Measurements from ENCODE around the gene UMODL1. TPM values are rescaled to one million over a fixed set of nuclear protein-coding genes. Genes with fewer than 3 reads are reported as not detected.
A peak's percentile ranks its signal among the peaks of the same experiment; 100 is the strongest.

Gene UMODL1
- total and polyA plus RNA-seq, 2 donors (not counting 3 experiments of a cell fraction or from before 2014, with no cell fraction given): not detected

DNA sequence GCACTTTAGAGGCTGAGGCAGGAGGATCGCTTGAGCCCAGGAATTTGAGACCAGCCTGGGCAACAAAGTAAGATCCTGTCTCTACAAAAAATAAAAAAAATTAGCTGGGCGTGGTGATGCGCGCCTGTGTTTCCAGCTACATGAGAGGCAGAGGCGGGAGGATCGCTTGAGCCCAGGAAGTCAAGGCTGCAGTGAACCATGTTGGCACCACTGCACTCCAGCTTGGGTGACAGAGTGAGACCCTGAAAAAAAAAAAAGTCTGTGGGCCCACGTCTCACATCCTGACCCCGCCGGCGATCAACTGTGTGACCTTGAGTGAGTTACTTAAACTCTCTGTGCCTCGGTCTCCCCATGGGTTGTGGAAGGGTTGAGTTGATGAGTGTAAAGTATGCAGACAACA lies 48.2 kb upstream of the UMODL1 start:
- POLR2A ChIA-PET: no interaction called here
- H3K79me2 ChIP-seq (ENCODE audit: control insufficient read depth, insufficient read depth, low read length): no peaks in the 10 kb centered on the region
- intact Hi-C loops (cut with micrococcal nuclease): no loop called here
- CTCF ChIA-PET: no interaction called here
- H3K9me1 ChIP-seq (replicated peaks; ENCODE audit: control insufficient read depth, extremely low read depth, insufficient read depth, low read length): no peaks in the 10 kb centered on the region
- DNase-seq (ENCODE audit: low read depth, low spot score) (no peak), FAIRE-seq (no peak)
- H4K20me1 ChIP-seq (replicated peaks; ENCODE audit: control insufficient read depth, extremely low read depth, insufficient read depth, low read length): no peaks in the 10 kb centered on the region
- H3K27me3 ChIP-seq (ENCODE audit: control insufficient read depth in 2 of 2, insufficient read depth in 2 of 2, low read length in 2 of 2): peaks cover 11 to 17% of the 10 kb centered on the region in 2 experiments
- H3K9me3 ChIP-seq (replicated peaks; ENCODE audit: control insufficient read depth, insufficient read depth, low read length): no peaks in the 10 kb centered on the region
- TF ChIP-seq, protein P1, sequence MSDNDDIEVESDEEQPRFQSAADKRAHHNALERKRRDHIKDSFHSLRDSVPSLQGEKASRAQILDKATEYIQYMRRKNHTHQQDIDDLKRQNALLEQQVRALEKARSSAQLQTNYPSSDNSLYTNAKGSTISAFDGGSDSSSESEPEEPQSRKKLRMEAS (IDR thresholded peaks at IDR 0.05; ENCODE audit: insufficient read depth, insufficient read length): no peak
- TF ChIP-seq JUN (IDR thresholded peaks at IDR 0.05; ENCODE audit: borderline replicate concordance, insufficient read depth, insufficient read length, low read depth) (no peak), POLR2A (IDR thresholded peaks at IDR 0.05; ENCODE audit: low read depth, low read length) (no peak), FOS (IDR thresholded peaks at IDR 0.05; ENCODE audit: borderline replicate concordance, insufficient read depth, low read length) (no peak), EZH2 (IDR thresholded peaks at IDR 0.05; ENCODE audit: borderline replicate concordance, low read depth, low read length, severe bottlenecking) (no peak), GATA2 (IDR thresholded peaks at IDR 0.05; ENCODE audit: insufficient read depth, insufficient read length, low read depth, low read length) (no peak)
- H3K36me3 ChIP-seq (ENCODE audit: control insufficient read depth in 2 of 2, extremely low read depth in 1 of 2, insufficient read depth in 2 of 2, low read length in 2 of 2): no peaks in the 10 kb centered on the region
- no peak overlapping the region for H3K4me2 ChIP-seq (ENCODE audit: insufficient read depth, low read length)
- H3K4me1 ChIP-seq (ENCODE audit: control insufficient read depth, extremely low read depth, insufficient read depth, low read length): peaks cover 5% of the 10 kb centered on the region
- no peak overlapping the region for H2AFZ ChIP-seq (ENCODE audit: low read depth, low read length)
- no TSS peak for BruUV-seq (replicated peaks)
- dilution Hi-C loops (cut with MboI; ENCODE audit: extremely low pct_ligation_motif_present, low sequenced_read_pairs): no loop called here
- H3K27ac ChIP-seq (ENCODE audit: insufficient read depth, low read depth, low read length): no peak overlapping the region
- H3K9ac ChIP-seq (replicated peaks; ENCODE audit: extremely low read depth, insufficient read depth, low read length): no peak overlapping the region
- H3K4me3 ChIP-seq (replicated peaks in 1 of 3; ENCODE audit: insufficient read depth in 1 of 3, low read depth in 1 of 3, low read length in 3 of 3): no peak overlapping the region

DNA sequence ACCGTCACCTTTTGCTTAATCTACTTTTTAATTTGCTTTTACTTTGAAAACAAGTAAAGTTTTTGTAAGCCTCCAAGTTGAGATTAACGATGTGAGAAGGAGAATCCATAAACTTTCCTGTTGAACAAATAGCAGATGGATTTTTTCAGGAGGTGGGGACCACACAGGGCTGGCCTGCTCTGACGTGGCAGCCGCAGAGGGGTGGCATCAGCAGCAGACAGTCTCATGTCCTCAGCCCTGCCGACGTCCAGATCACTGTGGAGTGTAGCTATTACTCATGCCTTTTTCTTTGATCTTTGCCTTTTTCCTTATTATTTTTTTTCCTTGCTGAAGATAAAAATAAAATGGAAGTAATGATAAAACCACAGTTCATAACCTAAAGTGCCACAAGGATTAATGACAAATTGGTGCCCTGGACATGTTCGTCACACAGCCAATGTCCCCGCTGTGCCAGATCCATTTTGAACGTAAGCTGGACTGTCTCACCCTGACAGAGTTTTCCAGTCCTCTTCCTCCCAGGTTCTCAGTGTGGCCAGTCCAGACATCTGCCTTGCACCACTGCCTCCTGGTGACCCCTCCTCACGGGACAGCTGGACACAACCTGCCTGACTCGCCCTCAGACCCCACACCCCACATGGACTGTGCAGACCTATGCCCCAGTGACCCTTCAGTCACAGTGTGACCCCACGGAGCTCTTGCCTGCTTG lies 45.6 kb upstream of the UMODL1 start:
- POLR2A ChIA-PET: no interaction called here
- Histone ChIP-seq H3K9ac (replicated peaks; ENCODE audit: extremely low read depth, insufficient read depth, low read length) (no peak overlapping the region), H3K27me3 (ENCODE audit: control insufficient read depth in 2 of 2, insufficient read depth in 2 of 2, low read length in 2 of 2) (peaks cover 11 to 18% of the 10 kb centered on the region in 2 experiments), H2AFZ (ENCODE audit: low read depth, low read length) (no peak overlapping the region), H3K36me3 (ENCODE audit: control insufficient read depth in 2 of 2, extremely low read depth in 1 of 2, insufficient read depth in 2 of 2, low read length in 2 of 2) (no peaks in the 10 kb centered on the region), H3K9me1 (replicated peaks; ENCODE audit: control insufficient read depth, extremely low read depth, insufficient read depth, low read length) (no peaks in the 10 kb centered on the region), H3K9me3 (replicated peaks; ENCODE audit: control insufficient read depth, insufficient read depth, low read length) (no peaks in the 10 kb centered on the region), H3K4me1 (ENCODE audit: control insufficient read depth, extremely low read depth, insufficient read depth, low read length) (peaks cover 5% of the 10 kb centered on the region), H3K79me2 (ENCODE audit: control insufficient read depth, insufficient read depth, low read length) (no peaks in the 10 kb centered on the region), H3K4me3 (replicated peaks in 1 of 3; ENCODE audit: insufficient read depth in 1 of 3, low read depth in 1 of 3, low read length in 3 of 3) (no peak overlapping the region), H4K20me1 (replicated peaks; ENCODE audit: control insufficient read depth, extremely low read depth, insufficient read depth, low read length) (no peaks in the 10 kb centered on the region), H3K4me2 (ENCODE audit: insufficient read depth, low read length) (no peak overlapping the region), H3K27ac (ENCODE audit: insufficient read depth, low read depth, low read length) (no peak overlapping the region)
- FAIRE-seq (peak; percentile 26), DNase-seq (ENCODE audit: low read depth, low spot score) (no peak)
- no TSS peak for BruUV-seq (replicated peaks)
- CTCF ChIA-PET: interaction anchor here (0.8 to 2.0 kb wide), 2 partner anchors 82 to 95 kb away, joined by 3 to 8 read pairs; no protein-coding TSS in a partner anchor
- dilution Hi-C loops (cut with MboI; ENCODE audit: extremely low pct_ligation_motif_present, low sequenced_read_pairs): no loop called here
- TF ChIP-seq FOS (IDR thresholded peaks at IDR 0.05; ENCODE audit: borderline replicate concordance, insufficient read depth, low read length) (no peak), POLR2AphosphoS5 (IDR thresholded peaks at IDR 0.05; ENCODE audit: insufficient read depth, low read depth, low read length) (no peak), EZH2 (IDR thresholded peaks at IDR 0.05; ENCODE audit: borderline replicate concordance, low read depth, low read length, severe bottlenecking) (no peak), GATA2 (IDR thresholded peaks at IDR 0.05; ENCODE audit: insufficient read depth, insufficient read length, low read depth, low read length) (no peak), MYC (IDR thresholded peaks at IDR 0.05; ENCODE audit: low read depth, low read length) (no peak), POLR2A (IDR thresholded peaks at IDR 0.05; ENCODE audit: low read depth, low read length) (no peak), JUN (IDR thresholded peaks at IDR 0.05; ENCODE audit: borderline replicate concordance, insufficient read depth, insufficient read length, low read depth) (no peak)
- TF ChIP-seq, protein P1 (IDR thresholded peaks at IDR 0.05; ENCODE audit: insufficient read depth, insufficient read length): no peak
- TF ChIP-seq, protein P2, sequence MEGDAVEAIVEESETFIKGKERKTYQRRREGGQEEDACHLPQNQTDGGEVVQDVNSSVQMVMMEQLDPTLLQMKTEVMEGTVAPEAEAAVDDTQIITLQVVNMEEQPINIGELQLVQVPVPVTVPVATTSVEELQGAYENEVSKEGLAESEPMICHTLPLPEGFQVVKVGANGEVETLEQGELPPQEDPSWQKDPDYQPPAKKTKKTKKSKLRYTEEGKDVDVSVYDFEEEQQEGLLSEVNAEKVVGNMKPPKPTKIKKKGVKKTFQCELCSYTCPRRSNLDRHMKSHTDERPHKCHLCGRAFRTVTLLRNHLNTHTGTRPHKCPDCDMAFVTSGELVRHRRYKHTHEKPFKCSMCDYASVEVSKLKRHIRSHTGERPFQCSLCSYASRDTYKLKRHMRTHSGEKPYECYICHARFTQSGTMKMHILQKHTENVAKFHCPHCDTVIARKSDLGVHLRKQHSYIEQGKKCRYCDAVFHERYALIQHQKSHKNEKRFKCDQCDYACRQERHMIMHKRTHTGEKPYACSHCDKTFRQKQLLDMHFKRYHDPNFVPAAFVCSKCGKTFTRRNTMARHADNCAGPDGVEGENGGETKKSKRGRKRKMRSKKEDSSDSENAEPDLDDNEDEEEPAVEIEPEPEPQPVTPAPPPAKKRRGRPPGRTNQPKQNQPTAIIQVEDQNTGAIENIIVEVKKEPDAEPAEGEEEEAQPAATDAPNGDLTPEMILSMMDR (IDR thresholded peaks at IDR 0.05; ENCODE audit: extremely low read depth in 1 of 2, insufficient read depth in 1 of 2, low read depth in 1 of 2, low read length in 2 of 2): no peak
- intact Hi-C loops (cut with micrococcal nuclease): no loop called here

Data from endothelial cell of umbilical vein (primary cell).